HepG2 (cell line): ENCODE data around the gene GATB. TPM values are rescaled to one million over a fixed set of nuclear protein-coding genes. Genes with fewer than 3 reads are reported as not detected.

ENCODE experiments used
- ATAC-seq: fragments of 200-7000 bp; cut with Tn5 transposase; 3 replicates; pipeline ENCODE4 v1.9.1; 2020; ENCODE audit warnings: mild to moderate bottlenecking, moderate library complexity
- BruUV-seq: library from RNA; stranded (reverse); fragments of 400-500 nt; replicated peaks from 2 replicates; lab custom pipeline; 2021; lab: Mats Ljungman, UMichigan
- CTCF ChIA-PET: fragments of 300-600 bp; formaldehyde crosslinking; extraction: SDS; loops from one replicate; lab custom pipeline; 2021; ENCODE audit warnings: low total read pairs, inconsistent platforms, low intra/inter-chr PET ratio; lab: Yijun Ruan, JAX
- POLR2A ChIA-PET: fragments of 350-600 bp; sonication (Branson Sonifier 250); formaldehyde crosslinking; loops from one replicate; lab custom pipeline; 2020; ENCODE audit warnings: antibody characterized with exemption, inconsistent platforms; lab: Yijun Ruan, JAX
- DNase-seq: peaks from one replicate; pipeline ENCODE4 v3.0.0-alpha.2; 2015; ENCODE audit warnings: low spot score
- FAIRE-seq: peaks from 3 replicates; lab custom pipeline; 2011; peaks lifted over from hg19 to GRCh38; lab: Jason Lieb, UNC
- H2AFZ ChIP-seq: one replicate; pipeline ENCODE4 v1.6.1; 2011; ENCODE audit warnings: low read length, inconsistent platforms
- H3K27ac ChIP-seq: fragments of 300-600 bp; 3 replicates; pipeline ENCODE4 v1.8.0; 2011; ENCODE audit warnings: mixed run types, mild to moderate bottlenecking, mixed read lengths, low read length, inconsistent platforms; ENCODE audit not compliant: insufficient read depth; ENCODE audit errors: extremely low read length
- H3K27me3 ChIP-seq, 2 experiments: fragments of 200-600 bp in 1 of 2; 2 replicates in 1 of 2; 3 replicates in 1 of 2; pipeline versions ENCODE4 v1.6.0 to v1.8.0; 2011; ENCODE audit warnings: low read length in 2 of 2, mild to moderate bottlenecking in 2 of 2, moderate library complexity in 2 of 2, inconsistent platforms in 1 of 2; ENCODE audit not compliant: insufficient read depth in 2 of 2, control insufficient read depth in 1 of 2
- H3K36me3 ChIP-seq, 2 experiments: fragments of 200-600 bp in 1 of 2; replicated peaks in 1 of 2; 2 replicates in 1 of 2; 3 replicates in 1 of 2; pipeline versions ENCODE4 v1.5.1 to v1.8.0; 2011; ENCODE audit warnings: low read length in 2 of 2, inconsistent platforms in 1 of 2; ENCODE audit not compliant: insufficient read depth in 2 of 2, control insufficient read depth in 1 of 2
- H3K4me1 ChIP-seq: 2 replicates; pipeline ENCODE4 v1.5.1; 2012; ENCODE audit warnings: low read length, inconsistent platforms; ENCODE audit not compliant: insufficient read depth
- H3K4me2 ChIP-seq: 2 replicates; pipeline ENCODE4 v1.6.0; 2011; ENCODE audit warnings: low read depth, low read length, inconsistent platforms
- H3K4me3 ChIP-seq, 3 experiments: fragments of 200-600 bp in 1 of 3; sonication (generic), shearing (Covaris generic) in 1 of 3; replicated peaks in 1 of 3; 2 replicates each; pipeline ENCODE4 v1.5.1; 2011 to 2016; ENCODE audit warnings: low read length in 3 of 3, inconsistent platforms in 2 of 3, low read depth in 2 of 3, mild to moderate bottlenecking in 2 of 3, control low read depth in 1 of 3, mixed read lengths in 1 of 3; ENCODE audit not compliant: insufficient read depth in 1 of 3
- H3K79me2 ChIP-seq: one replicate; pipeline ENCODE4 v1.6.1; 2011; ENCODE audit warnings: low read length, inconsistent platforms; ENCODE audit not compliant: insufficient read depth
- H3K9ac ChIP-seq: 2 replicates; pipeline ENCODE4 v1.6.0; 2011; ENCODE audit warnings: mild to moderate bottlenecking, low read depth, low read length, inconsistent platforms; ENCODE audit not compliant: insufficient read depth
- H3K9me3 ChIP-seq: 2 replicates; pipeline ENCODE4 v1.5.1; 2012; ENCODE audit warnings: mild to moderate bottlenecking, low read length
- H4K20me1 ChIP-seq: 2 replicates; pipeline ENCODE4 v1.6.0; 2011; ENCODE audit warnings: inconsistent platforms, mild to moderate bottlenecking, low read length, moderate library complexity; ENCODE audit not compliant: insufficient read depth
- HMGXB3 ChIP-seq: sonication (generic); formaldehyde crosslinking; IDR thresholded peaks from 2 replicates; pipeline ENCODE4 v1.4.0; 2020; ENCODE audit warnings: missing genetic modification reagents, borderline replicate concordance
- MIXL1 ChIP-seq: IDR thresholded peaks from 2 replicates; pipeline ENCODE4 v1.6.1; 2016
- MXD4 ChIP-seq: IDR thresholded peaks from 2 replicates; pipeline ENCODE4 v1.6.1; 2016; ENCODE audit warnings: mild to moderate bottlenecking, missing biosample characterization, missing genetic modification reagents
- RARA ChIP-seq: IDR thresholded peaks from 2 replicates; pipeline ENCODE4 v1.6.1; 2016; ENCODE audit warnings: missing genetic modification reagents, missing compliant biosample characterization
- SOX6 ChIP-seq, 2 experiments: fragments of 450-650 bp in 1 of 2; sonication (generic) in 1 of 2; formaldehyde crosslinking in 1 of 2; IDR thresholded peaks; 2 replicates each; pipeline versions ENCODE4 v1.4.0 to v1.6.1; 2017 to 2020; ENCODE audit warnings: antibody characterized with exemption in 1 of 2, mild to moderate bottlenecking in 1 of 2, missing genetic modification reagents in 1 of 2
- STAG1 ChIP-seq: sonication (generic); formaldehyde crosslinking; IDR thresholded peaks from 2 replicates; pipeline ENCODE4 v1.4.0; 2020; ENCODE audit warnings: missing genetic modification reagents
- ZBTB3 ChIP-seq: sonication (generic); formaldehyde crosslinking; IDR thresholded peaks from 2 replicates; pipeline ENCODE4 v1.4.0; 2020; ENCODE audit warnings: low read depth, mild to moderate bottlenecking, moderate library complexity, missing genetic modification reagents, borderline replicate concordance
- ZFP82 ChIP-seq: sonication (generic); formaldehyde crosslinking; IDR thresholded peaks from 2 replicates; pipeline ENCODE4 v1.5.1; 2020; ENCODE audit warnings: mild to moderate bottlenecking, missing genetic modification reagents, borderline replicate concordance
- ZNF230 ChIP-seq: sonication (generic); formaldehyde crosslinking; IDR thresholded peaks from 2 replicates; pipeline ENCODE4 v1.4.0; 2020; ENCODE audit warnings: mild to moderate bottlenecking, missing genetic modification reagents
- ZNF746 ChIP-seq: sonication (generic); formaldehyde crosslinking; IDR thresholded peaks from 2 replicates; pipeline ENCODE4 v1.8.0; 2022; ENCODE audit warnings: mild to moderate bottlenecking, missing genetic modification reagents
- ZNF781 ChIP-seq: sonication (generic); formaldehyde crosslinking; IDR thresholded peaks from 2 replicates; pipeline ENCODE4 v1.5.1; 2020; ENCODE audit warnings: borderline replicate concordance, mild to moderate bottlenecking, missing genetic modification reagents; ENCODE audit errors: not compliant biosample characterization
- WGBS: methylation state at CpG from one replicate; pipeline ENCODE4 v1.1.6; 2017; ENCODE audit warnings: low lambda C conversion rate; 5-methylcytosine and 5-hydroxymethylcytosine counted together
- in situ Hi-C: cut with HindIII; loops from 2 replicates; pipeline ENCODE4 v1.10.0; 2017; ENCODE audit warnings: low pct_unique_long_range_greater_than_20kb; ENCODE audit not compliant: extremely low pct_ligation_motif_present
- intact Hi-C: fragments of 100-400 bp; cut with micrococcal nuclease; formaldehyde crosslinking; loops from one replicate; pipeline ENCODE4 v1.10.0; 2022; ENCODE audit not compliant: unreplicated experiment
- polyA plus RNA-seq, 8 experiments: library from polyadenylated mRNA; depleted of rRNA in 3 of 8; stranded (reverse) in 7 of 8; unstranded in 1 of 8; fragments of >200 nt; fragmentation: Illumina TruSeq in 4 of 8; extraction: Trizol in 4 of 8; gene quantifications; 2 replicates each; pipeline versions ENCODE4 v1.2.1 to v1.2.3, GENCODE V29; 2011 to 2016; ENCODE audit warnings: low read depth in 4 of 8, missing spikeins in 1 of 8, mixed read lengths in 1 of 8; ENCODE audit not compliant: insufficient read depth in 1 of 8
- total RNA-seq, 5 experiments: library from RNA; depleted of rRNA; stranded (reverse); fragments of >200 nt; fragmentation: Illumina TruSeq; extraction: Trizol; gene quantifications; 2 replicates each; pipeline ENCODE4 v1.2.3, GENCODE V29; 2016; ENCODE audit warnings: low read depth in 1 of 5
- TF ChIP-seq, protein P1 (sequence below): sonication (generic); formaldehyde crosslinking; IDR thresholded peaks from 2 replicates; pipeline ENCODE4 v1.8.0; 2022; ENCODE audit warnings: missing genetic modification reagents, mild to moderate bottlenecking, inconsistent platforms, borderline replicate concordance
- TF ChIP-seq, protein P2 (sequence below): sonication (generic); formaldehyde crosslinking; IDR thresholded peaks from 2 replicates; pipeline ENCODE4 v1.8.0; 2022; ENCODE audit warnings: mild to moderate bottlenecking, missing genetic modification reagents, moderate library complexity

The GATB gene
- total and polyA plus RNA-seq, 2 of the 13 experiments (the other 11 are each of a cell fraction or from before 2014, with no cell fraction given) = 32.3 to 32.4 TPM

- CTCF ChIA-PET = no interaction called here
- in situ Hi-C loops (no loop called here), intact Hi-C loops (no loop called here)
- no peaks in the 10 kb centered on the region for H3K9me3 ChIP-seq
- TF ChIP-seq, protein P1, sequence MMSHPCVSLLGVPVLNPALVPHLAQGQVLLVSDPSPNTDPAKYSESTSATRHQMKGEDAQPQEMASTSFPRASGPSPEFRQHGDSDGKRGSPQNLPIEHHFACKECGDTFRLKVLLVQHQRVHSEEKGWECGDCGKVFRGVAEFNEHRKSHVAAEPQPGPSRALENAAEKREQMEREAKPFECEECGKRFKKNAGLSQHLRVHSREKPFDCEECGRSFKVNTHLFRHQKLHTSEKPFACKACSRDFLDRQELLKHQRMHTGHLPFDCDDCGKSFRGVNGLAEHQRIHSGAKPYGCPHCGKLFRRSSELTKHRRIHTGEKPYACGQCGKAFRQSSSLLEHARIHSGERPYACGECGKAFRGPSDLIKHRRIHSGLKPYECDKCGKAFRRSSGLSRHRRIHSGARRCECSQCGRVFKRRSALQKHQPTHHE = no peak
- no peak for TF ChIP-seq ZNF781 (CRISPR knock-in tag)
- TF ChIP-seq, protein P2, sequence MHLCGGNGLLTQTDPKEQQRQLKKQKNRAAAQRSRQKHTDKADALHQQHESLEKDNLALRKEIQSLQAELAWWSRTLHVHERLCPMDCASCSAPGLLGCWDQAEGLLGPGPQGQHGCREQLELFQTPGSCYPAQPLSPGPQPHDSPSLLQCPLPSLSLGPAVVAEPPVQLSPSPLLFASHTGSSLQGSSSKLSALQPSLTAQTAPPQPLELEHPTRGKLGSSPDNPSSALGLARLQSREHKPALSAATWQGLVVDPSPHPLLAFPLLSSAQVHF (CRISPR knock-in tag) = no peak
- no peak for TF ChIP-seq ZBTB3
- TF ChIP-seq ZNF230 = no peak
- TF ChIP-seq STAG1 (CRISPR knock-in tag) = no peak
- no peak overlapping the region for H3K9ac ChIP-seq
- no peak for DNase-seq
- no peak overlapping the region for H2AFZ ChIP-seq
- POLR2A ChIA-PET = no interaction called here
- no peaks in the 10 kb centered on the region for H3K36me3 ChIP-seq
- H4K20me1 ChIP-seq = no peaks in the 10 kb centered on the region
- ATAC-seq = no peak
- H3K4me3 ChIP-seq = no peak overlapping the region
- no TSS peak for BruUV-seq
- no peak overlapping the region for H3K27ac ChIP-seq
- no peaks in the 10 kb centered on the region; a peak in 1 of 5 replicates for H3K27me3 ChIP-seq
- H3K4me1 ChIP-seq = no peaks in the 10 kb centered on the region
- no peak overlapping the region for H3K4me2 ChIP-seq
- H3K79me2 ChIP-seq = no peaks in the 10 kb centered on the region
- WGBS = 0% methylated on average over 1 of the region's 1 CpG
- FAIRE-seq = no peak
These were observed 44.0 kb upstream of the GATB start for GRCh38 chr4:151804821-151805220.

- no TSS peak for BruUV-seq
- intact Hi-C loops = no loop called here
- CTCF ChIA-PET = no interaction called here
- WGBS = 24% methylated on average over 4 of the region's 4 CpGs
- H3K4me3 ChIP-seq = no peak overlapping the region
- H4K20me1 ChIP-seq = no peaks in the 10 kb centered on the region
- DNase-seq = no peak
- no peak overlapping the region for H3K4me2 ChIP-seq
- no peak overlapping the region for H3K9ac ChIP-seq
- no peak for FAIRE-seq
- H3K27ac ChIP-seq = no peak overlapping the region
- no peaks in the 10 kb centered on the region for H3K79me2 ChIP-seq
- no peak for ATAC-seq
- no peaks in the 10 kb centered on the region for H3K36me3 ChIP-seq
- H2AFZ ChIP-seq = no peak overlapping the region
- H3K9me3 ChIP-seq = no peaks in the 10 kb centered on the region
- H3K4me1 ChIP-seq = no peaks in the 10 kb centered on the region
- in situ Hi-C loops = no loop called here
- no peaks in the 10 kb centered on the region; a peak in 1 of 5 replicates for H3K27me3 ChIP-seq
- POLR2A ChIA-PET = no interaction called here
- TF ChIP-seq RARA (no peak), MIXL1 (CRISPR knock-in tag) (no peak), ZNF746 (CRISPR knock-in tag) (no peak), HMGXB3 (CRISPR knock-in tag) (no peak), ZFP82 (CRISPR knock-in tag) (no peak), MXD4 (CRISPR knock-in tag) (no peak), SOX6 (IDR thresholded peaks at IDR 0.05) (no peak), SOX6 (CRISPR knock-in tag; IDR thresholded peaks at IDR 0.05) (no peak)
These were observed 43.4 kb upstream of the GATB start for GRCh38 chr4:151804086-151804630.
